ENCODE results near the gene KRT13. TPM values are rescaled to one million over a fixed set of nuclear protein-coding genes. Genes with fewer than 3 reads are reported as not detected.

Gene KRT13
- total RNA-seq, 1 experiment from 2014 or later = 606 TPM

GRCh38 chr17:41474863-41475262 is 30.5 kb downstream of the KRT13 start:
- no peaks in the 10 kb centered on the region; the same call in 1 of the 2 replicates for H3K9me3 ChIP-seq (ENCODE audit: insufficient read depth, low read depth)
- no TSS peak for BruUV-seq (replicated peaks)
- TF ChIP-seq EZH2 (IDR thresholded peaks at IDR 0.05; ENCODE audit: low read depth) = no peak
- TF ChIP-seq CTCF (conservative IDR thresholded peaks at IDR 0.05) = no peak
- ChIA-PET POLR2A (ENCODE audit: unreplicated experiment) (no interaction called here), CTCF (no interaction called here)
- H3K36me3 ChIP-seq (ENCODE audit: low read depth) = no peaks in the 10 kb centered on the region
- DNase-seq = no peak
- H3K4me3 ChIP-seq = no peak overlapping the region
- intact Hi-C loops (cut with micrococcal nuclease; ENCODE audit: unreplicated experiment) = no loop called here
- H3K4me2 ChIP-seq = no peak overlapping the region
- H3K79me2 ChIP-seq (ENCODE audit: low read depth) = no peaks in the 10 kb centered on the region
- no peak overlapping the region for H2AFZ ChIP-seq
- no peaks in the 10 kb centered on the region for H4K20me1 ChIP-seq (ENCODE audit: insufficient read depth)
- no peaks in the 10 kb centered on the region for H3K27me3 ChIP-seq (ENCODE audit: insufficient read depth, low read depth)
- no peak overlapping the region for H3K27ac ChIP-seq
- no peaks in the 10 kb centered on the region for H3K4me1 ChIP-seq (replicated peaks; ENCODE audit: insufficient read depth)
- H3F3A ChIP-seq (ENCODE audit: insufficient read depth, low read depth) = no peaks in the 10 kb centered on the region
- H3K9me2 ChIP-seq (ENCODE audit: insufficient read depth) = no peaks in the 10 kb centered on the region

GRCh38 chr17:41468346-41468745 is 37.1 kb downstream of the KRT13 start:
- Histone ChIP-seq H3K9me2 (ENCODE audit: insufficient read depth) (no peaks in the 10 kb centered on the region), H3K79me2 (ENCODE audit: low read depth) (no peaks in the 10 kb centered on the region), H3K4me3 (no peak overlapping the region), H3K27me3 (ENCODE audit: insufficient read depth, low read depth) (no peaks in the 10 kb centered on the region), H3K4me2 (no peak overlapping the region), H4K20me1 (ENCODE audit: insufficient read depth) (no peaks in the 10 kb centered on the region), H3K27ac (no peak overlapping the region), H3K4me1 (replicated peaks; ENCODE audit: insufficient read depth) (peaks cover 20% of the 10 kb centered on the region), H3F3A (ENCODE audit: insufficient read depth, low read depth) (peaks cover 10% of the 10 kb centered on the region; the same call in 1 of the 2 replicates), H3K36me3 (ENCODE audit: low read depth) (no peaks in the 10 kb centered on the region), H2AFZ (no peak overlapping the region), H3K9me3 (ENCODE audit: insufficient read depth, low read depth) (no peaks in the 10 kb centered on the region; the same call in 1 of the 2 replicates)
- no peak for DNase-seq
- ChIA-PET POLR2A (ENCODE audit: unreplicated experiment) (no interaction called here), CTCF (no interaction called here)
- no TSS peak for BruUV-seq (replicated peaks)
- intact Hi-C loops (cut with micrococcal nuclease; ENCODE audit: unreplicated experiment) = no loop called here
- TF ChIP-seq CTCF (conservative IDR thresholded peaks at IDR 0.05) (no peak), EZH2 (IDR thresholded peaks at IDR 0.05; ENCODE audit: low read depth) (no peak)

GRCh38 chr17:41467561-41467960 is 37.9 kb downstream of the KRT13 start:
- intact Hi-C loops (cut with micrococcal nuclease; ENCODE audit: unreplicated experiment) = no loop called here
- H3F3A ChIP-seq (ENCODE audit: insufficient read depth, low read depth) = peaks cover 10% of the 10 kb centered on the region; the same call in 1 of the 2 replicates
- H3K27me3 ChIP-seq (ENCODE audit: insufficient read depth, low read depth) = no peaks in the 10 kb centered on the region
- no peak for DNase-seq
- ChIA-PET POLR2A (ENCODE audit: unreplicated experiment) (no interaction called here), CTCF (no interaction called here)
- H3K4me1 ChIP-seq (replicated peaks; ENCODE audit: insufficient read depth) = peaks cover 20% of the 10 kb centered on the region
- no peak overlapping the region for H3K27ac ChIP-seq
- H3K4me2 ChIP-seq = no peak overlapping the region
- H3K9me2 ChIP-seq (ENCODE audit: insufficient read depth) = no peaks in the 10 kb centered on the region
- H3K36me3 ChIP-seq (ENCODE audit: low read depth) = no peaks in the 10 kb centered on the region
- no peaks in the 10 kb centered on the region for H3K79me2 ChIP-seq (ENCODE audit: low read depth)
- H3K4me3 ChIP-seq = no peak overlapping the region
- no peaks in the 10 kb centered on the region; the same call in 1 of the 2 replicates for H3K9me3 ChIP-seq (ENCODE audit: insufficient read depth, low read depth)
- no peak overlapping the region for H2AFZ ChIP-seq
- TF ChIP-seq EZH2 (IDR thresholded peaks at IDR 0.05; ENCODE audit: low read depth) (no peak), CTCF (conservative IDR thresholded peaks at IDR 0.05) (no peak)
- no peaks in the 10 kb centered on the region for H4K20me1 ChIP-seq (ENCODE audit: insufficient read depth)
- BruUV-seq (replicated peaks) = no TSS peak
